GM10847 (cell line): ENCODE results near the gene FBXO30.
A peak's percentile ranks its signal among the peaks of the same experiment; 100 is the strongest.

ENCODE experiments used
- POLR2A ChIP-seq: IDR thresholded peaks from 2 replicates; pipeline ENCODE4 v1.6.1; 2011; ENCODE audit not compliant: insufficient read length; ENCODE audit errors: extremely low read depth

The FBXO30 gene

GRCh38 chr6:145814501-145815308 lies at the start of gene FBXO30:
FBXO30 (minus strand) TSS chr6:145814795; CDS start chr6:145806405, 8,390 bp downstream.
- TF ChIP-seq POLR2A = peak; percentile 58

GRCh38 chr6:145863988-145864616 lies 49.5 kb upstream of the FBXO30 start:
- TF ChIP-seq POLR2A = no peak

GRCh38 chr6:145863366-145863765 lies 48.8 kb upstream of the FBXO30 start:
- no peak for TF ChIP-seq POLR2A

GRCh38 chr6:145860562-145860961 lies 46.0 kb upstream of the FBXO30 start:
- TF ChIP-seq POLR2A = no peak

- TF ChIP-seq POLR2A = no peak
These were observed 36.1 kb upstream of the FBXO30 start for GRCh38 chr6:145850671-145851070.

GRCh38 chr6:145848541-145848940 lies 33.9 kb upstream of the FBXO30 start:
- TF ChIP-seq POLR2A = no peak

GRCh38 chr6:145845557-145845956 lies 31.0 kb upstream of the FBXO30 start:
- TF ChIP-seq POLR2A = no peak

GRCh38 chr6:145844933-145845540 lies 30.4 kb upstream of the FBXO30 start:
- no peak for TF ChIP-seq POLR2A

GRCh38 chr6:145842693-145843546 lies 28.3 kb upstream of the FBXO30 start:
- no peak for TF ChIP-seq POLR2A

- no peak for TF ChIP-seq POLR2A
These were observed 27.1 kb upstream of the FBXO30 start for GRCh38 chr6:145841668-145842067.

GRCh38 chr6:145839653-145840052 lies 25.1 kb upstream of the FBXO30 start:
- no peak for TF ChIP-seq POLR2A

- no peak for TF ChIP-seq POLR2A
These were observed 23.7 kb upstream of the FBXO30 start for GRCh38 chr6:145838305-145838704.

GRCh38 chr6:145836772-145837171 lies 22.2 kb upstream of the FBXO30 start:
- no peak for TF ChIP-seq POLR2A

- TF ChIP-seq POLR2A = no peak
These were observed 21.6 kb upstream of the FBXO30 start for GRCh38 chr6:145836170-145836569.

GRCh38 chr6:145830612-145831011 lies 16.0 kb upstream of the FBXO30 start:
- TF ChIP-seq POLR2A = no peak
